Bronchial epithelial cell (primary cell): ENCODE measurements around the gene KATNAL1. TPM values are rescaled to one million over a fixed set of nuclear protein-coding genes. Genes with fewer than 3 reads are reported as not detected.

ENCODE experiments used
- DNase-seq: peaks from one replicate; pipeline ENCODE4 v3.0.0-alpha.2; 2010; ENCODE audit warnings: low read depth
- FAIRE-seq: peaks from 2 replicates; lab custom pipeline; 2011; peaks lifted over from hg19 to GRCh38; lab: Jason Lieb, UNC
- H3K27me3 ChIP-seq: 2 replicates; pipeline ENCODE4 v1.5.1; 2011; ENCODE audit warnings: low read length; ENCODE audit not compliant: control insufficient read depth, insufficient read depth
- H3K36me3 ChIP-seq: 2 replicates; pipeline ENCODE4 v1.5.1; 2011; ENCODE audit warnings: low read length; ENCODE audit not compliant: control insufficient read depth, insufficient read depth
- H3K4me3 ChIP-seq: 2 replicates; pipeline ENCODE4 v1.5.1; 2011; ENCODE audit warnings: mild to moderate bottlenecking, low read depth, low read length, control low read depth
- total RNA-seq: library from RNA; depleted of rRNA; stranded (reverse); fragments of >200 nt; gene quantifications from 2 replicates; pipeline ENCODE4 v1.2.1, GENCODE V29; 2014
- TF ChIP-seq, protein P1 (sequence below): IDR thresholded peaks from 2 replicates; pipeline ENCODE4 v1.5.1; 2011; ENCODE audit warnings: mild to moderate bottlenecking, moderate library complexity, low read length, control low read depth, inconsistent platforms; ENCODE audit not compliant: insufficient read depth, severe bottlenecking

KATNAL1 gene
- total RNA-seq, 1 donor from 2014 or later: 5.5 TPM

DNA sequence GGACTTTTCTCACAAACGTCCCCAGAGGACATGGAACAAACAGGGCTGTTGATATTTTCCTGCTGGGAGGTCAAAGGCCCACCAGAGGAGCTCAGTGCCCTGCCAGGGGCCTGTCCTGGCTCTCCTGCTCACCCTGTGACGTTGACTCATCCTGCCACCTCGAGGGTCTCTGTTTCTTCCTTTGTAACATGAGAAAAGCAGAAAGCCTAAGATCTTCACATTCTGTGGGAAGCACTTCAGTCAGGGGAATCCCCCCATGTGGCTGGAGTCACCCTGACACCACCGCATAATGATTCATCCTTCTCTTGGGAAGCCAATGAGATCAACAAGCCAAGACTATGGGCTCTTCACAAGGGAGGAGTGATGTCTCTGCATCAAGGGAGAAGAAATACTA, 147.9 kb downstream of the KATNAL1 start:
- H3K36me3 ChIP-seq: no peaks in the 10 kb centered on the region
- no peaks in the 10 kb centered on the region for H3K27me3 ChIP-seq
- TF ChIP-seq, protein P1, sequence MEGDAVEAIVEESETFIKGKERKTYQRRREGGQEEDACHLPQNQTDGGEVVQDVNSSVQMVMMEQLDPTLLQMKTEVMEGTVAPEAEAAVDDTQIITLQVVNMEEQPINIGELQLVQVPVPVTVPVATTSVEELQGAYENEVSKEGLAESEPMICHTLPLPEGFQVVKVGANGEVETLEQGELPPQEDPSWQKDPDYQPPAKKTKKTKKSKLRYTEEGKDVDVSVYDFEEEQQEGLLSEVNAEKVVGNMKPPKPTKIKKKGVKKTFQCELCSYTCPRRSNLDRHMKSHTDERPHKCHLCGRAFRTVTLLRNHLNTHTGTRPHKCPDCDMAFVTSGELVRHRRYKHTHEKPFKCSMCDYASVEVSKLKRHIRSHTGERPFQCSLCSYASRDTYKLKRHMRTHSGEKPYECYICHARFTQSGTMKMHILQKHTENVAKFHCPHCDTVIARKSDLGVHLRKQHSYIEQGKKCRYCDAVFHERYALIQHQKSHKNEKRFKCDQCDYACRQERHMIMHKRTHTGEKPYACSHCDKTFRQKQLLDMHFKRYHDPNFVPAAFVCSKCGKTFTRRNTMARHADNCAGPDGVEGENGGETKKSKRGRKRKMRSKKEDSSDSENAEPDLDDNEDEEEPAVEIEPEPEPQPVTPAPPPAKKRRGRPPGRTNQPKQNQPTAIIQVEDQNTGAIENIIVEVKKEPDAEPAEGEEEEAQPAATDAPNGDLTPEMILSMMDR: no peak
- peak; percentile 54 for DNase-seq
- FAIRE-seq: no peak
- H3K4me3 ChIP-seq: no peak overlapping the region

DNA sequence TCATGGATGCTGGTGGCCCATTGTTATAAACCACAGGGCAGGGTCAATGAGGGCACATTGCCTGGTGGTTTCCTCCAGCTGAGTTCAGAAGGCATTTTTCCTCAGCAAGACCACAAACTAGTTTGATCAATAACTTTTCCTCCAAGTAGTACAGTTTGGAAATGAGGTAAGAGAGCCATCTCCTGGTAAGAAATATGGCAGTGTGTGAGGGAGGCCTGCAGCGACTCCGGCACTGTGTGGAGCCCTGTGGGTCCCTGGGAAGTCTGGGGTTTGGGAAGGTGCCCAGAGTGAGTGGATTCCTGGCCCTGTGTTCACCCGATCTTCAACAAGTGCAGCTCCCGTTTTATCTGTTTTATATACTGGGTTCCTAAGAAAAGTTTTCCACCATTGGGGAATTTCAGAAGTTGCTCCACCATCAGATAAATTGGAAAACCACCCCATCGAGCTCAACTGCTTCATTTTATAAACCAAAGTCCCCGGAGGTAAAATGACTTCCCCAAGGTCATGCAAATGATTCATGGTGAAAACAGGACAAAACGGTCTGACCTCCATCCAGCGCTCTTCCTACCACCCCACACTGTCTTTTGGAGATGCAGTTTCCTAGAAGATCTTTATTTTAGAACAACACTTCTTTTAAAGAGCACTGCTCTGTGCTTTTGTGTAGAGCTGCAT, 148.4 kb downstream of the KATNAL1 start:
- H3K4me3 ChIP-seq: no peak overlapping the region
- H3K36me3 ChIP-seq: no peaks in the 10 kb centered on the region
- TF ChIP-seq, protein P1: peak; percentile 13
- no peaks in the 10 kb centered on the region for H3K27me3 ChIP-seq
- FAIRE-seq (no peak), DNase-seq (no peak)

DNA sequence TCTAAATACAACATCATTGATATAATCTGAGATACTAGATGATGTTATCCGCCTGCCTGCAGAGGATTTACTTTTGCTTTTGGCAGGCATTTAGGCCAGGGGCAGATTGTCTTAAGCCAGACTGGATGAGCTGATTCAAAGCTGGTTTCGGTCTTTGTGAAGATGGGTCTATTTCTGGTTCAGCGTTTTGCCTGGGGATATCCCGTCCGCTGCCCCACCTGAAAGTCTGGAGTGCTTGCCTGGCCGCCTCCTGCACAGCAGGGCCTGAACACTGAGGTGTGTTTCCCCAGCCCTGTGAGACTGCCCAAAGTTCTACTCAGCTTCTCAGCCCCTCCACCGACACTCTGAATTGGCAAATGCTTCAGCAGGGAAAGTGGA, 149.7 kb downstream of the KATNAL1 start:
- TF ChIP-seq, protein P1: no peak
- FAIRE-seq (no peak), DNase-seq (no peak)
- H3K4me3 ChIP-seq: no peak overlapping the region
- no peaks in the 10 kb centered on the region for H3K36me3 ChIP-seq
- no peaks in the 10 kb centered on the region for H3K27me3 ChIP-seq

GRCh38 chr13:30156826-30157615, 150.3 kb downstream of the KATNAL1 start:
- Histone ChIP-seq H3K27me3 (no peaks in the 10 kb centered on the region), H3K4me3 (no peak overlapping the region), H3K36me3 (no peaks in the 10 kb centered on the region)
- FAIRE-seq (no peak), DNase-seq (no peak)
- TF ChIP-seq, protein P1: no peak

DNA sequence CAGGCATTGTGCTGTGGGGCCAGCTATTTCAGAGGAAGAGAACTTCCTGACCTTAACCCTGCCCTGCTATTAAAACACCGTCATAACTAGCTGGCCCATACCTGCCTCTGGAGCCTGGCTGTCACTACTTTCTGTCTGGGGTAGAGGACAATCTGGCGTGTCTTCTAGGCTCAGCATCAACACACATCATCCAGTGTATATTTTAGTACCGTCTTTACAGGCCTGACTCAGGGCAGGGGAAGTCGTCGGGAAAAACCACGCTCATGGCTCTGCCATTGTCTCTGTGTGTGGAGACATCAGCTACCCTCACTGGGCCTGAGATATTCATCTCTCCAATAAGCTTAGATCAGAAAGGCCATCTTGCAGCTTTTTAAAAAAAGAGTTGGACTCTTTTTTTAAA, 151.1 kb downstream of the KATNAL1 start:
- no peaks in the 10 kb centered on the region for H3K36me3 ChIP-seq
- DNase-seq: no peak
- no peaks in the 10 kb centered on the region for H3K27me3 ChIP-seq
- FAIRE-seq: no peak
- TF ChIP-seq, protein P1: no peak
- H3K4me3 ChIP-seq: no peak overlapping the region
